SHP77 (cell line): ENCODE results near the gene GPR61.

ENCODE experiments used
- DNase-seq, 2 experiments: peaks; one replicate each; lab custom pipeline; 2025; lab: John Stamatoyannopoulos, UW

Gene GPR61

DNA sequence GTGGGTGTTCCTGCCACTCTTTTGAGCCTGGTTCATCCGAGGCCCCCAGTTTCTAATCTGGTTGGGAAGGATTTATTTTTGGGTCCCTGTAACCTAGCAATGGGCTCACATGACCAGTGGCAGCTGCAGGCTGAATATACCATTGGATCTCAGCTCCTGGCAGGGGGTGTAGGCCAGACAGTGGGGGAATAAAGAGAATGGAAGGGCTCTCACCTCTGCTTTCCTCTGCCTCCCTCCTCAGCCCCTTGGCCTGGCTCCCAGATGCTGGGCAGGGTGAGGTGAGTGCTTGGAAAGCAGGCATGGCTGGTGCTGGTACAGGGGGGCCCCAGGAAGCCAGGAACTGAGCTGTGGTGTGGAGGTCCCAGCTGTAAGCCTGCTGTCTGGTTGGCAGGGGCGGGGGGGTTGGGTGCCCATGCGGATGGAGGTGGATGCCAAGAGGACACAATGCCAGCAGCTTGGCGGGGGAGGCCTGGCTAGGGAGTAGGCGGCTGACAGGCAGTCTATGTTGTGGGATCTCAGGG, 3.6 kb upstream of the GPR61 start:
- no peak for DNase-seq

DNA sequence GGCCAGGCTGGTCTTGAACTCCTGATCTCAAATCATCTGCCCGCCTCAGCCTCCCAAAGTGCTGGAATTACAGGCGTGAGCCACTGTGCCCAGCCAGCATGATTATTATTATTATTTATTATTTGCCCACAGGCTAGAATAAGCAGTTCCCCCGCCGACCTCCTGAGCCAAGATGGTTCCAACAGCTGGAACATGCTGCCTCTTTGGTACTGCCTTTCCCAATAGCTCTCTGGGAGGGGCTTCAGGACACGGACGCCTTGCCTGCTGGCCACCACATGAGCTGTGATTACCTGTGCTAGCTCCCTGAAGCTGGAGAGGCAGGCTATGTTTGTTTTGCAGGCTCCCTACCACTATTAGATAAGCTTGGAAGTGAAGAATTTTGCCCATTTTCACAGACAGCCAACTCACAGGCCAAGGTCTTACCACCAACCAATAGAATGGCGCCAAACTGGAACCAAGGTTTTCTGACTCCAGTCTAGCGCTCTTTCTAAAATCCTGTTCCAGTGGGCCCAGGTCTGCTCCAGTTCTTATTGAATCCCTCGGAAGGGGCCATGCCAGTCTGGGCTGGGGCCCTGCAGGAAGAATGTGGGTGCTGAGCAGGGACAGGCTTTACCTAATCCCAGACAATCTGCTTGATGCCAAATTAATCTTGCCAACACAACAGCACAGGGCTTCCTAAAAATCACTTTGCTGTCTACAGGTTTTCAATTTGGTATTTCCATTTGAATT, 2.1 kb upstream of the GPR61 start:
- no peak for DNase-seq

DNA sequence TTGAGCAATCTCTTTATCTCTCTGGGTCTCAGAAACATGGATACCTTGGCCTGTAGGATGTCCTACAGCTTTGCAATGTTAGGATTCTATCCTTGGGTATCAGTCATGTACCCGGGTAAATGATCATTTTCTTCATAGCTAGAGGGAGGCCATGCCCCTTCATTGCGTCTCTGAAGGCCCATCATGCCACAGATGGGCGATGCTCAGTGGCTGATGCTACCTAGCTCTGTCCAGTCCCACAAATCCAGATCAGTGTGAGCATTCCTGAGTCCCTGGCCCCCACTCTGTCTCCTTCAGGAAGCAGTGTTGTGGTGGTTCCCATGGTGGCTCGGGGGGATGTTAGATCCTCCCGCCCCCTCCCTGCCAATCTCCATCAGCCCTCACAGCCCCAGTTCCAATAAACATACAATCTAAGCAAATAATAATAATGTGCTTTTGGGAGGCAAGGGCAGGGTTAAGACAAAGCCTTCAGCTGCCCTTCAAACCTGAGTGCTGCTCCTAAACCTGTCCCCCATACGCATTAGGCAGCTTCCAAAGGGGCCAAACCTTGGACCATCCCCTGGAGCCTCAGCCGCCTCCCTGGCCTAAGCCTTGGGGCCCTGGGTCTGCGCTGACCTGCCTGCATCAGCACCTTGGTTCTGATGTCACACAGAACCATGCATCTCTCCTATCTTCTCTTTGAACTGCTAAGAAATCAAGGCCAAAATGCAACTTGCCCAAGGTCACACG, 681 bp upstream of the GPR61 start:
- DNase-seq: no peak

DNA sequence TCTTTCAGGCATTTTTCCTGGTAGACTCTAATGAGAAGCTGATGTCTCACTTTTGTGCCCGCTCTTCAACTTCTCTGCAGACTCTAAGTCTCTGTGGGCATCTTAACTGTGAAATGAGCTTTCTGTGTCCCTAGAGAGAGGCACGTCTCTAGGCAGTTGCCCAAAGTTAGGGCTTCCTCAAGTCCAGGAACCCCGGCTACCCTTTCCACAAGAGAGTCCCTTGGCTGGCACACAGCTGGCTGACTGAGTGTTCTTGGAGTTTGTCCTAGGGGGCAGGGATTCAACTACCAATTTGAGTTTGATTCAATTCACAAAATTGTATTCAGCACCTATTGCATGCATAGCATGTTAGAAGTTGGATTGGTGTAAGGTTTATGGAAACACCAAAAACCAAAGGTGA, 1.4 kb downstream of the GPR61 start:
- no peak for DNase-seq

DNA sequence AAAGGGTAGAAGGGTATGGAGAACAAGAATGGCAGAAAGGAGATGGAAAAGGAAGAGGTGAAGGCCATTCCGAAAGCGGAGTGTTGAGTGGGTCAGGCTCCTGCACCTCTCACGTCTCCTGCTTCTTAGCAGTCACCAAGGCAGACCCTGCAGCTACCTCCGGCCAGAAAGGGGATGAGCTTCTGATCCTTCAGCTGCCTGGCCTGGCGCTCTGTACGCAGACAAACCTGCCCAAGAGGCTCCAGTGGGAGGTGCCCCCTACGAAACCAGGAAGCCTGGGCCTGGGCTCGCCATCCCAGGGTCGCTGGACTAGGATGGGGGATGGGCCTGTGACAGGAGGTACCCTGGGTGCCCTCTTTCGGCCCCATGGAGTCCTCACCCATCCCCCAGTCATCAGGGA, 3.0 kb downstream of the GPR61 start:
- DNase-seq: no peak

DNA sequence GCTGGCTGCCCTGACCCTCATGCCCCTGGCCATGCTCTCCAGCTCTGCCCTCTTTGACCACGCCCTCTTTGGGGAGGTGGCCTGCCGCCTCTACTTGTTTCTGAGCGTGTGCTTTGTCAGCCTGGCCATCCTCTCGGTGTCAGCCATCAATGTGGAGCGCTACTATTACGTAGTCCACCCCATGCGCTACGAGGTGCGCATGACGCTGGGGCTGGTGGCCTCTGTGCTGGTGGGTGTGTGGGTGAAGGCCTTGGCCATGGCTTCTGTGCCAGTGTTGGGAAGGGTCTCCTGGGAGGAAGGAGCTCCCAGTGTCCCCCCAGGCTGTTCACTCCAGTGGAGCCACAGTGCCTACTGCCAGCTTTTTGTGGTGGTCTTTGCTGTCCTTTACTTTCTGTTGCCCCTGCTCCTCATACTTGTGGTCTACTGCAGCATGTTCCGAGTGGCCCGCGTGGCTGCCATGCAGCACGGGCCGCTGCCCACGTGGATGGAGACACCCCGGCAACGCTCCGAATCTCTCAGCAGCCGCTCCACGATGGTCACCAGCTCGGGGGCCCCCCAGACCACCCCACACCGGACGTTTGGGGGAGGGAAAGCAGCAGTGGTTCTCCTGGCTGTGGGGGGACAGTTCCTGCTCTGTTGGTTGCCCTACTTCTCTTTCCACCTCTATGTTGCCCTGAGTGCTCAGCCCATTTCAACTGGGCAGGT, 3.8 kb downstream of the GPR61 start:
- no peak for DNase-seq

GRCh38 chr1:109543988-109544735, 4.5 kb downstream of the GPR61 start:
- DNase-seq: no peak

DNA sequence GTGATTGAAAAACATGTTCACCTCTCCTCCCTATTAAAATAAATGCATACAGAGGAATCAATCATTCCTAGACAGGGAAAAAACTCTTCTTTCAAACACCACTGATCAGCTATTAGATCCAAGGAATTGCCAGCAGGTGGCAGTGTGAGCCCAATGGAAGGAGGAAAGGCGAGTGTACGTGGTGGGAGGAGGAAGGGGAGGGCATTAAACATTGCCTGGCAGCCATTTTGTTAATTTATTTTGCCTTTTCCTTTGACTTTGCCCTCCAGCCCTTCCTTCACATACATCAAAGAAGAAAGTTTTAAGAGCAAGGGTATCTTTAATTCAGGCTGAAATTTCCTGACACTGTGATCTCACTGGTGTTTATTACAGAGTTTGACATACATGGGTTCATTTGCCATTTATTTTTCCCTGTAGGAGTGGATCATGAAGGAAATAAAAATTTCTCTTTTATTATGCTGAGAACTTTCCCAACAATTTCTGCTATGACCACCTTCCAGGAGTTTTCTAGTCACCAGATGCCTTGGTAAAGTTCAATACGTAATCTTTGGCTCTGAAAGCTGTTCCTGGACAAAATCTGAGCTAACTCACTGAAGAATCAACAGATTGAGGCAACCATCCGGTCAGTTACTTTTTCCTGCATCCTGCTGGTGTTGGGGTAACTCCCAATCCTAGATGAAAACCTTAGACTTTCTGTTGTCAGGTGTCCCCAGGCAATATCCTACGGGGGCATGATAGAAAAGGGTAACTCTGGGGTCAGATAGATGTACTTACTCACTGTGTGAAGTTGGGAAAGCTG, 6.8 kb downstream of the GPR61 start:
- DNase-seq: peak; percentile 79 to 84

DNA sequence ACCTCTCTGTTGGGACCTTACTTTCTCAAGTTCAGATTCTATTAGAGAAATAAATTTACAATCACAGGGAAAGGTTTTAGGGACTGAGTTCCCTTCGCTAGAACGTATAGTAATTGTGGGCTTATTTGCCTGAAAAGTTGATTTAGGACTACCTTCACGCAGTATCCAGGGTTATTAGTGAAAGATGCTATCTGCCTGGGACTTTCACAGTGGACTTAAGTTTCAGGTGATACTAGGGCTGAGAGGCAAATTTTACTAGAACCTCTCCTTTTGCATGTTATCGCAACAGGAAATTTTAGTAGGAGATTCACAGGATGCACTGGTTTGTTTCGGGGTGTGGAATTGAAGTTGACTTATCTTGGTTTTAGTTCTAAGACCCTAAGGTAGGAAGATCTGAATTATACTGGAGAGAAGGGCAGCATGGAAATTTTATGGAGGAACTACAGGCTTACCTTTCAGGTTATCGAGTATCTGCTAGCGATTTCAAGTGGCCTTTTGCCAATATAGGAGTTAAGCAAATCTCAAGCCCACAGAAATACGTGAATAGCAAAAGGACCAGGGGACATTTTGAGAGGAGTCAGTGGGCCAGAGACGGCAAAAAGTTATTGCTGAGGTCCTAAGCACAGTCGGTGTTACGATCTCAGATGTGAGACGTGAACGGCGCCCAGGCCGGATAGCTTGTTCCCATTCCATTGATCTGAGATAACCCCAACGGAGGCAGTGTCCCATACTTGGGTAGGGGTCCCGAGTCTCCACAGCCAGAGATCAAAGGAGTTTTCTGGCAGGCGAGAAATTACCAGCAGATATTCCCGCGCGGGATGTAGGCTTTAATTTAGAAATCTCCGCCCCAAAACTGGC, 8.0 kb downstream of the GPR61 start:
- no peak for DNase-seq

- peak; percentile 93 for DNase-seq
Measured at GRCh38 chr1:109548321-109549267, 8.9 kb downstream of the GPR61 start, which contains the start of gene GNAI3. GNAI3 (plus strand) TSS chr1:109548615; CDS start chr1:109548721, 106 bp downstream.

DNA sequence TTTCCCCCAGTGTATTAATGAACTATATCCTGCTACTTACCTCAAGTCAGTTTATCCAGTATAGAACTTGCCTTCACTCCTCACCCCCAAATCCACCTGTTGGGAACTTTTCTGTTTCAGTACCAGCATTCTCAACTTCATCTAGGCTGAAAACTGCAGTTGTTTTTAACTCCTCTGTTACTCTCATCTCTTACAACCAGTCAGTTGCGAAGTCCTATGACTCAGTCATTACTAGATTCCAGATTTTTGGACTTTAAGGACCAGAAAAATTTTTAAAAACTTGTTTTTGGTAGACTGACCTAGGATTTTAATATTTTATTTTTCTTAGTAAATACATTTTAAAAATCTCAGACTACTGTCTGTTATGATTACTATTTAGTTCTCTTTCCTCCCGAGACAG, 16.9 kb downstream of the GPR61 start:
- no peak for DNase-seq

- DNase-seq: no peak
Measured at GRCh38 chr1:109557520-109557919, 17.8 kb downstream of the GPR61 start.

GRCh38 chr1:109559995-109560394, 20.3 kb downstream of the GPR61 start:
- no peak for DNase-seq

DNA sequence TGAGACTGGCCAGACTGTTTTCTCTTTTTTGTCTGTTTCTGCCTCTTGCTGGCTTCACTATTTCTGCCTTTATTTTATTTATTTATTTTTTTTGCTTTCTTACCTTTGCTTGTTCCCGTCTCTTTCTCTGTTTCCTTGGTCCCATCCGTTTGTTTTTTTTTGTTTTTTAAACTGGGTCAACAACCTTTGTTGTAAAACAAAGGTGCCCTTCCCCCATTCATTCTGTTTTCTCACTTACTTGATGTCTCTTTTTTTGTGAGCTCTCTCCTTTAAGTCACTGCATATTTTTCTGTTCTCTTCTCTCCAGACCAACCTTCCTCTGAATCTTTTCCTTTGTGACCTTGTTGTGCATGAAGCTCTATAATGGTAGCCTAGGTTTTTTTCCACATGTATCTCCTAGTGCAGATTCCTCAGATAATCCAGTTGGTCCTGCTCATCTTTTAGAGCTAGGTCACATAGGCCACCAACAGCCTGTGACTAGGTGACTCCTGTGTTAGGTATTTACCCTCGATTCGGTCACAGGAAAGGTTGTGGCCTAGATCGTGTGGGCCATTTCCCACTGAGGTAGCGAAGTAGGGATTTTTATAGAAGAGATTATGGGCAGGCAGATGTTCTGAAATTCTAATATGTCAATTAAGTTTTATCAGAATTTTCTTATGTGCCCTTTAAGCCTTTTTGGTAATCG, 24.7 kb downstream of the GPR61 start:
- no peak for DNase-seq

DNA sequence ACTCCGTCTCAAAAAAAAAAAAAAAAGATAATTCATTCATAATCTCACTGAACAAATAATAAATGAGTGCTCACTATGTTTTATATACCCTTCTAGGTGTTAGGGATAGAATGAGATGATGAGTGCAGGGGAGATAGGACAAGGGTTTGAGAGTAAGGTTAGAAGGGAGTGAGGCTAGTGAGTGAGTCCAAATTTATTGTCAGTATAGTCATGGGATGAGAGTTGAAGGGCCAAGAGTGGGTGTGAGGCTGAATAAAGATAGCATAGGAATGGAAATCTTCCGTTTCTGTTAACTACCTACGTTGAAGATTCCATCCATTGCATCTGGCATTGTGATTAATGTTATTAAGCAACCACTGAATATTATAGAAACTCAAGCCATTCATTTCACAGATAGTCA, 25.6 kb downstream of the GPR61 start:
- no peak for DNase-seq

GRCh38 chr1:109566982-109567381, 27.3 kb downstream of the GPR61 start:
- DNase-seq: no peak

DNA sequence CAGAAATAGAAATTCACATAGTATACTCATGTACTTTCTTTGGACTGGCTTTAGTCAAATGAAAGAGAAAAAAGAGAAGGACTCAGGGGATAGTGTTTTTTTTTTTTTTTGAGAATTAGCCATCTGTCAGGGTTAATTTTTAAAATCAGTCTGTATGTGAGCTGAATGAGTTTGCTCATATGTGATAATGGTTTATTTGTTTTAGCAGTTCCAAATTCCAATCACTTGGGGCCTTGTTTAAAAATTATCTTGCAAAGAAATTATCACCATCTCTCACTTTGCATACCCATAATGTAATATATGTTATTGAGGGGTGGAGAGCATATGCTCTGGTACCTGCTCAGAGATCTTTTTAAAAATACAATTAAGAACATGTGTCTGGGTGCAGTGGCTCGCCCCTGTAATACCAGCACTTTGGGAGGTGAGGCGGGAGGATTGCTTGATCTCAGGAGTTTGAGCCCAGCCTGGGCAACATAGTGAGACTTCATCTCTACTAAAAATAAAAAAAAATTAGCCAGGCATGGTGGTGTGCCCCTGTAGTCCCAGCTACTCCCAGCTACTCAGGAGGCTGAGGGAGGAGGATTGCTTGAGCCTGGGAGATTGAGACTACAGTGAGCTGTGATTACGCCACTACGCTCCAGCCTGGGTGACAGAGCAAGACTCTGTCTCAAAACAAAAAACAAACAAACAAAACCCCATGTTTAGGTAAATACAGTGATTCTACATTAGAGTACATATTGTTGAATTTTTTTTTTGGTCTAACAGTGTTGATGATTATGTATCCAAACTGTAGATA, 28.4 kb downstream of the GPR61 start:
- no peak for DNase-seq

DNA sequence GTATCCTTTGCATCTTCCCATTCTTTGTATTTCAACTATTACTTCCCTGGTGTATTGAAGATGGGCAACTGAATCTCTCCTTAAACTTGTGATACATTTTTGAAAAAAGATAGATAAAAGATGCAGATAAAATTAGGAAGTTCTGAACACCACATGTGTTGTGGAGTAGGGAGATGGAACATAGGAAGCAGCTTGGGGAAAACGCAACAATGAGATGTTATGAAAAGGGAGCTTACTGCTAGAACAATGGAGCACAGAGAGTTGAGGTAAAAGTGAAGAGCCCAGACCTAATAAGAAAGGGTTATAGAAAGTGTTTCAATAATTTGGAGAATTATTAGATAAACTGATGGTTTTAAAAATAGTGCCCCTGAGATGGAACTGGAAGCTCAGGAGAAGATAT, 29.7 kb downstream of the GPR61 start:
- no peak for DNase-seq
